GM12873 (cell line): Measurements from ENCODE around the gene EXOSC6.

Experiments
- CTCF ChIP-seq: IDR thresholded peaks from 2 replicates; pipeline ENCODE4 v1.5.1; 2012; ENCODE audit warnings: low read depth, mild to moderate bottlenecking, moderate library complexity, low read length, control low read depth; ENCODE audit not compliant: insufficient read depth; ENCODE audit errors: missing control alignments

The EXOSC6 gene

DNA sequence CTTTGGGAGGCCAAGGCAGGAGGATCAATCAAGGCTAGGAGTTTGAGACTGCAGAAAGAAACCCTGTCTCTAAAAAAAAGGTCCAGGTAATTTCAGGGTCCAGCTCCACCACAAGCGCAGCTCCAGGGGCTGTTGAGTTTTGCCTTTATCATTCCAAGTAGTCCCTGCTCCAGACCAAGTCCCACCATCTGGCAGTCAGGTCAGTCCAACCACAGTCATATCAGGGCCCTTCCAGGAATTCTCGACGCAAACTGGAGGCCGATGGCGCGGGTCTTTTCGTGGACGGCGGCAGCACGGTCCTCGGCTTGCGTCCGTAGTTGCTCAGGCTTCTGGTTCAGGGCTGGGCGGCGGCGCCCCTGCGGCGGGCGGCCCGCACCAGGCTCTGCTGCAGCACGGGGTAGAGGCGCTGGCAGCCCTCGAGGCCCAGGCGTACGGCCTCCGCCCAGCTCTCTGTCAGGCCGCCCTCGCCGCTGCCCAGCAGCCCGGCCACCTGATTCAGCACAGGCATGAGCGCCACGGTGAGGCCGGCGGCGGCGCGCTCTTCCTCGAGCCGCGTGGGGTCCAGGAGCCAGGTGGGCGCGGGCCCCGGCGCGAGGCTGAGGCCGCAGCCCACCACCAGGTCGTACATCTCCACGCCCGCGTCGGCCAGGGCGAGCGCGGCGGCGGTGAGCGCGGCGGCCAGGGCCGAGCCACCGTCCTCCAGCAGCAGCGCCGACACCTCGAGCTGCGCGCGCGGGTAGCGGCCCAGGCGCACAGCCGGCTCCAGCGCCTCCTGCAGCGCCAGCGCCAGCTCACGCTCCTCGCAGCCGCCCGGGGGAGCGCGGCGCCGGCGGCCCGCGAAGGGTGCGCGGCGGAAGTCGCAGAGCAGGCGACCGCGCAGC lies 752 bp downstream of the EXOSC6 start:
- no peak for TF ChIP-seq CTCF
